ENCODE data around the gene UGT1A8.
"Not testable (repeated sequence)": the region's sequence is repeated elsewhere in the genome, so short reads cannot be mapped to it uniquely, and the experiment has no call there.

Gene UGT1A8

GRCh38 chr2:233617476-233617875 lies at the start of gene UGT1A8:
Gene UGT1A8 (plus strand): TSS chr2:233617633. CDS start chr2:233617708, 75 bp downstream.
- DNase-seq (ENCODE audit: low read depth): not testable (repeated sequence)

DNA sequence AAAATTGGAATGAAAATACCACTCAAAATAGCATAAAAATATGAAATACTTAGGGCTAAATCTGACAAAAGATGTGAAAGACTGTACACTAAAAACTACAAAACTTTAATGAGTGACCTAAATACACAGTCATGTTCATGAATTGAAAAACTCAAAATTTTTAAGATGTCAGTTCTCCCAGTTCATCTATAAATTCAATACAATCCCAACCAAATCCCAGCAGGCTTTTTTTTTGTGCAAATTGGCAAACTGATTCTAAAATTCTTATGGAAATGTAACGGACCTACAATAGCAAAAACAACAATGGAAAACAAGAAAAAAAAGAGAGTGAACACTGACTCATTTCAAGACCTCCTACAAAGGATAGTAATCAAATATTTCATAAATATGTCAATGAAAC lies 46.4 kb upstream of the UGT1A8 start:
- no peak for DNase-seq (ENCODE audit: low read depth)

DNA sequence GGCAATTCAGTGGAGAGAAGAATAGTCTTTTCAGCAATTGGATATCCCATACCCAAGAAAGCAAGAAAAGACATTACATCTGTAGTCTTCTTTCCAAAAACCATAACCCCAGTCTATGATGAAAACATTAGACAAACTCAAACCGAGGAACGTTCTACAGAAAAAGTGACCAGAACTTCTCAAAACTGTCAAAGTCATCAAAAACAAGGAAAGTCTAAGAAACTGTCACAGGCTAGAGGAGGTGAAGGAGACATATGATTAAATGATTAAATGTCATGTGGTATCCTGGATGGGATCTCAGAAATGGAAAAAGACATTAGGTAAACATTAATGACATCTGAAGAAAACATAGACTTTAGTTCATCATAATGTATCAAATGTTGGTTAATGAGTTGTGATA lies 46.0 kb upstream of the UGT1A8 start:
- DNase-seq (ENCODE audit: low read depth): no peak

GRCh38 chr2:233572468-233572867 lies 45.0 kb upstream of the UGT1A8 start:
- no peak for DNase-seq (ENCODE audit: low read depth)

DNA sequence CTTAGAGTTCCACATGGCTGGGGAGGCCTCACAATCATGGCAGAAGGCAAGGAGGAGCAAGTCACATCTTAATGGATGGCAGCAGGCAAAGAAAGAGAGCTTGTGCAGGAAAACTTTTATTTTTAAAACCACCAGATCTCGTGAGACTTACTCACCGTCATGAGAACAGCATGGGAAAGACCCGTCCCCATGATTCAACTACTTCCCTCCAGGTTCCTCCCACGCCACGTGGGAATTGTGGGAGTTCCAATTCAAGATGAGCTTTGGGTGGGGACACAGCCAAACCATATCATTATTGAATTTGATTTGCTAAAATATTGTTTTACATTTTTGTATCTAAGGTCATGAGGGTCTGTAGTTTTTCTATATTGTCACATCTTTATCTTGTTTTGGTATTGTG lies 40.1 kb upstream of the UGT1A8 start:
- DNase-seq (ENCODE audit: low read depth): not testable (repeated sequence)

GRCh38 chr2:233583217-233583965 lies 34.0 kb upstream of the UGT1A8 start:
- DNase-seq (ENCODE audit: low read depth): not testable (repeated sequence)

DNA sequence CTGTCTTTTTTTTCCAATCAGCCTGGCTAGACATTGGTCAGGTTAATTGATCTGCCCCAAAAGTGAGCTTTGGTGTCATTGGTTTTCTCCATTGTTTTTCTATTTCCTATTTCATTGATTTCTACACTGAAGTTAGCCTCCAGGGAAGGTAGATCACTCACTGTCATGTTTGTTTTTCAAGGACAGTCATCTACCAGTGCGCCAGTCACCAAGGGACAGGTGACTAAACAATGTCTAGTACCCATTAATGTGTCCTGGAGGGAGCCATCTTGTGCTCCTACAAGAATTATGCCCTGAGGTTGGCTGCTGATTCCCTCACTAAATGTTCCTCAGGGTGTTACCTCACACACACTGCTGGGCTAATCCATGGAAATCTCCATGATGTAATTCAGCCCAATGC lies 33.2 kb upstream of the UGT1A8 start:
- no peak for DNase-seq (ENCODE audit: low read depth)

- no peak for DNase-seq (ENCODE audit: low read depth)
These were observed 29.0 kb upstream of the UGT1A8 start for GRCh38 chr2:233588400-233588799.

DNA sequence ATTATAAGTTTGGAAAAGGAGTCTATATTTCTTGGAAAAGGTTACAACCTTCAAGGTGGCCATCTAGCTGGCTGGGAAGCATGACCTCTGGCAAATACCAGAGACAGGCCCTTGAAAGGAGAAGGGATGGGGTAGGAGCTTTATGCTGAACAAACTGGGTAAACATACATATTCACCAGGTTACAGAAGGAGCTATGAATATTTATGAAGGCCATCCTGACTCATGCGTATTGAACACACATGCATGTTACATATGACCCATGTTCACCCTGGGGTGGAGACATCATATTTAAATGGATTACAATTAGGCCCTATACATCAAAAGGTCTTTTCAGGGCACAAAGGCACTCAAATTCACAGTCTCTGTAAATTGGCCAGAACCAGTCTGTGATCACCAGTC lies 24.7 kb upstream of the UGT1A8 start:
- DNase-seq (ENCODE audit: low read depth): not testable (repeated sequence)

- DNase-seq (ENCODE audit: low read depth): no peak
These were observed 24.2 kb upstream of the UGT1A8 start for GRCh38 chr2:233593201-233593600.

DNA sequence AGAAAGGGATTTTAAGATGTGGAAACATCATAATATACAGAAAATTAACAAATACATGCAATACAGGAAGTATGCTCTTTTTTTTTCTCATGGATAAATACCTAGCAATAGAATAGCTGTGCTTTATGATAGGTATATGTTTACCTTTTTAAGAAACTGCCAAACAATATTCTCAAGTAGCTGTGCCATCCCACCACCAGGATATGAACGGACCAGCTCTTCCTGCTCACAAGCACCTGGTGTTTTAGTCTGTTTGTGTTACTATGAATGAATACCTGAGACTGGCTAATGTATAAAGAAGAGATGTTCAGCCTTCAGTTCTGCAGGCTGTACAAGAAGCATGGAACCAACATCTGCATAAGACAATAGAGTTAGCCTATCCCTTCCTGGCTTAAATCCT lies 19.9 kb upstream of the UGT1A8 start:
- DNase-seq (ENCODE audit: low read depth): no peak

DNA sequence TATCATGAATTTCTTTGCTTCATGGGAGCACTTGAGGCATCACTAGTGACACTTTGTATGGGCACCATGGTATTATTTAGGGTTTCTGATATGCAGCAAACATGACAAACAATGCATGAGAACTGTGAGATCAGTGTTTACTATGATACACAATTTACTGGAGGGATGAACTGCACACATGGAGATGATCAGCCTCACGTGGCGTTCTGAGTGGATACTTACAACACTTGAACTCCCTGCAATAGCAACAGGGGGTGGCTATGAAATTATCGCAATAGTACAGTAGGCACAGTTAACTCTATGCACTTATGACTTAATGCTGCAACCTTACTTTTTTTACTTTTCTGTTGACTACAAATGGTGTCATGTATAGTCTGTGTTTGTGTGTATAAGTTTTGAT lies 18.5 kb upstream of the UGT1A8 start:
- no peak for DNase-seq (ENCODE audit: low read depth)

- DNase-seq (ENCODE audit: low read depth): peak; percentile 21
These were observed 17.0 kb upstream of the UGT1A8 start for GRCh38 chr2:233600386-233600785.

DNA sequence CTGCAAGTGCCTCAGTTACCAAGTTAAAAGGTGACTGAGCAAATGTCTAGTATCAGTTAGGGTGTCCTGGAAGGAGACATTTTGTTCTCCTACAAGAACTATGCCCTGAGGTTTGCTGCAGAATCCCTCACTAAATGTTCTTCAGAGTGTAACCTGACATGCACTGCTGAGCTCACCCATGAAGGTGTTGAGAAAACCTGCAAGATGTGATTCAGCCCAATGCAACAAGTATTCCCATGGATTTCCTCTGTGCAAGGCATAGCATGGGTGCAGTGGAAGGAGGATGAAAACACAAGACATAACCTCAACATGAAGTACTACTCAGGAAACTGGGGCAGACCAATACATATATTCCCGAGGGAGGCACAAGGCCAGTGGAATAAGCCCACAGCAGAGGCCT lies 15.4 kb upstream of the UGT1A8 start:
- DNase-seq (ENCODE audit: low read depth): no peak

GRCh38 chr2:233603520-233603919 lies 13.9 kb upstream of the UGT1A8 start:
- DNase-seq (ENCODE audit: low read depth): no peak

- DNase-seq (ENCODE audit: low read depth): no peak
These were observed 12.6 kb upstream of the UGT1A8 start for GRCh38 chr2:233604826-233605225.

GRCh38 chr2:233605680-233606079 lies 11.8 kb upstream of the UGT1A8 start:
- DNase-seq (ENCODE audit: low read depth): no peak

DNA sequence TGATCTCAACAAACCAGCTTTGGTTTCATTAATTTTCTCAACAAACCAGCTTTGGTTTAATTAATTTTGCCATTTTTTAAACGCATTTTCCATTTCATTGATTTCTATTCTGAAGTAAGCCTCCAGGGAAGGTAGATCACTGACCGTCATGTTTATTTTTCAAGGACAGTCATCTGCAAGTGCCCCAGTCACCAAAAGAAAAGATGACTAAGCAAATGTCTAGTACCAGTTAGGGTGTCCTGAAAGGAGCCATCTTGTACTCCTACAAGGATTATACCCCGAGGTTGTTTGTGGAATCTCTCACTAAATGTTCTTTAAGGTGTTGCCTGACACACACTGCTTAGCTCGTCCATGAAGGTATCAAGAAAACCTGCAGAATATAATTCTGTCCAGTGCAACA lies 6.1 kb upstream of the UGT1A8 start:
- DNase-seq (ENCODE audit: low read depth): no peak

DNA sequence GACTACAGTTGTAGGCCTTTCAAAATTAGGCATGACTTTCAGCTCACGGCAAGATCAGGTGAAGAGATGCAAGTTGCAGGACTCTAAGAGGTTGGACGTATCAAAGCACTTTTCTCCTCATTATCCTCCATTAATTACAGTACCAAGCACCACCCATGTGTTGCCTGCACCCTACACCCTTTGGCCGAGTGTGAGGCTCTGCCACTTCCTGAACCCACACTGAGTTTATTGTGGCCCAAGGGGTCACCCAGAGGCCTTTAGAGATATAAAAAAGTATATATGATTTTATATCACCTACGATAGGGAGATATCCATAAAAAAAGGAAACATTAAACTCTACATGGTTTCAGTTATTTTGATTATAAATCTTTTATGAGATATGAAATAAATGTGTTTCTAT lies 2.8 kb downstream of the UGT1A8 start:
- no peak for DNase-seq (ENCODE audit: low read depth)

DNA sequence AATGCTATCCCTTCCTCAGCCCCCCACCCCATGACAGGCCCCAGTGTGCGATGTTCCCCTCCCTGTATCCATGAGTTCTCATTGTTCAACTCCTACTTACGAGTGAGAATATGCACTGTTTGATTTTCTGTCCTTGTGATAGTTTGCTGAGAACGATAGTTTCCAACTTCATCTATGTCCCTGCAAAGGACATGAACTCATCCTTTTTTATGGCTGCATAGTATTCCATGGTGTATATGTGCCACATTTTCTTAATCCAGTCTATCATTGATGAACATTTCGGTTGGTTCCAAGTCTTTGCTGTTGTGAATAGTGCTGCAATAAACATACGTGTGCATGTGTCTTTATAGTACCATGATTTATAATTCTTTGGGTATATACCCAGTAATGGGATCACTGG lies 4.4 kb downstream of the UGT1A8 start:
- not testable (repeated sequence) for DNase-seq (ENCODE audit: low read depth)

DNA sequence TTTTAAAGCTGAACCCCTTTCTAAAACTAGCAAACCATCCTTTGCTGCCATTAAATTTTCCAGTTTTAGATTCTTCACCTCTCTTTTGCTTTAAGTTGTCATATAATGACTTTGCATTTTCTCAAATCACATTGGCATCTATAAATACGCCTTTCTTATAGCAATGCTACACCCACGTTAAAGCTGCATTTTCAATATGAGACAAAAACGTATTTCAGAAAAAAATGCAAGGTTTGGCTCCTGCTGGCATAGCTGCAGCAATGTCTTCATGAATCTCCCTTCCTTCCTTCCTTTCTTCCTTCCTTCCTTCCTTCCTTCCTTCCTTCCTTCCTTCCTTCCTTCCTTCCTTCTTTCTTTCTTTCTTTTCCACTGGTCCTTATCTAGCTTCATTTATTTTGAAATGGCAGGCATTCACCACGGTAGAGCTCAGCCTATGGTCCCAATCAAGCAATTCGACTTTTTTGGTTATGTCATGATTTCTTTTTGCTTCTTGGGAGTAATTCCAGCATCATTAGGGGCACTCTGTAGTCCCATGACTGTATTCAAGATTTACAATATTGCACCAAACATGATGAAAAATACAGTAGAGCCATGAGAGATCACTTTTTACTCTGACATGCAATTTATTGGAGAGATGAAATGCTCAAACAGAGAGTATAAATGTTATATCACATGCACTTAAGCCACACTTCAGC lies 10.0 kb downstream of the UGT1A8 start:
- no peak for DNase-seq (ENCODE audit: low read depth)

DNA sequence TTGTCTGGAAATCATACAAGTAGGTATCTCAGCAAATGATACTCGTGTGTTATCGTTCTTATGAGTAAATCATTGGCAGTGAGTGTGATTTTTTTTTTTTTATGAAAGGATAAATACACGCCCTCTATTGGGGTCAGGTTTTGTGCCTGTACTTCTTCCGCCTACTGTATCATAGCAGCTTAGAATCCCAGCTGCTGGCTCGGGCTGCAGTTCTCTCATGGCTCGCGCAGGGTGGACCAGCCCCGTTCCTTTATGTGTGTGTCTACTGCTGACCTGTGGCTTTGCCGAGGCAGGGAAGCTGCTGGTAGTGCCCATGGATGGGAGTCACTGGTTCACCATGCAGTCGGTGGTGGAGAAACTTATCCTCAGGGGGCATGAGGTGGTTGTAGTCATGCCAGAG lies 18.9 kb downstream of the UGT1A8 start, which contains the start of gene UGT1A10:
Gene UGT1A10 (plus strand): TSS at position 143 of the 400 bp plus-strand sequence. CDS start 75 bp downstream, at position 218.
- not testable (repeated sequence) for DNase-seq (ENCODE audit: low read depth)

DNA sequence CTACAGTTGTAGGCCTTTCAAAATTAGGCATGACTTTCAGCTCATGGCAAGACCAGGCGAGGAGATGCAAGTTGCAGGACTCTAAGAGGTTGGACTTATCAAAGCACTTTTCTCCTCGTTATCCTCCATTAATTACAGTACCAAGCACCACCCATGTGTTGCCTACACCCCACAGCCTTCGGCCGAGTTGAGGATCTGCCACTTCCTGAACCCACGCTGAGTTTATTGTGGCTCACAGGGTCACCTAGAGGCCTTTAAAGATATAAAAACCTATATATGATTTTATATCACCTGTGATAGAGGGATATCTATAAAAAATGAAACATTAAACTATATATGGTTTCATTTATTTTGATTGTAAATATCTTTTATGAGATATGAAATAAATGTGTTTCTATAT lies 21.4 kb downstream of the UGT1A8 start:
- no peak for DNase-seq (ENCODE audit: low read depth)

- no peak for DNase-seq (ENCODE audit: low read depth)
These were observed 22.4 kb downstream of the UGT1A8 start for GRCh38 chr2:233639860-233640259.
